IMR-90 (cell line): ENCODE results near the gene TTYH3. TPM values are rescaled to one million over a fixed set of nuclear protein-coding genes. Genes with fewer than 3 reads are reported as not detected.

Experiments used
- ATAC-seq: fragments of 200-7000 bp; cut with Tn5 transposase; 2 replicates; pipeline ENCODE4 v1.9.1; 2020; ENCODE audit warnings: low read depth, mild to moderate bottlenecking, moderate library complexity
- BruUV-seq: library from RNA; stranded (reverse); fragments of 400-500 nt; replicated peaks from 2 replicates; lab custom pipeline; 2021; lab: Mats Ljungman, UMichigan
- CTCF ChIA-PET: fragments of 300-600 bp; formaldehyde crosslinking; extraction: SDS; loops from one replicate; lab custom pipeline; 2021; ENCODE audit warnings: antibody characterized with exemption; lab: Yijun Ruan, JAX
- POLR2A ChIA-PET: fragments of 300-600 bp; sonication (Branson Sonifier 250); formaldehyde crosslinking; loops from one replicate; lab custom pipeline; 2022; ENCODE audit warnings: antibody characterized with exemption; ENCODE audit not compliant: unreplicated experiment; lab: Charles Lee
- DNase-seq: peaks from one replicate; pipeline ENCODE4 v3.0.0; 2013
- H2AFZ ChIP-seq: replicated peaks from 2 replicates; pipeline ENCODE3; 2013; ENCODE audit warnings: low read length, mild to moderate bottlenecking; ENCODE audit not compliant: poor library complexity
- H2AK5ac ChIP-seq: 2 replicates; pipeline ENCODE4 v1.6.1; 2013; ENCODE audit warnings: low read depth, low read length, inconsistent platforms
- H2AK9ac ChIP-seq: replicated peaks from 2 replicates; pipeline ENCODE3; 2013; ENCODE audit warnings: mild to moderate bottlenecking, low read depth, low read length, moderate library complexity; ENCODE audit not compliant: poor library complexity
- H2BK120ac ChIP-seq: 2 replicates; pipeline ENCODE4 v1.6.1; 2013; ENCODE audit warnings: low read depth, low read length, inconsistent platforms
- H2BK15ac ChIP-seq: 3 replicates; pipeline ENCODE4 v1.6.1; 2013; ENCODE audit warnings: low read depth, low read length, inconsistent platforms
- H2BK20ac ChIP-seq: 2 replicates; pipeline ENCODE4 v1.6.1; 2013; ENCODE audit warnings: low read depth, mild to moderate bottlenecking, inconsistent platforms, low read length, moderate library complexity
- H2BK5ac ChIP-seq: 2 replicates; pipeline ENCODE4 v1.6.1; 2013; ENCODE audit warnings: mild to moderate bottlenecking, low read depth, low read length, inconsistent platforms; ENCODE audit not compliant: poor library complexity, severe bottlenecking
- H3K14ac ChIP-seq: replicated peaks from 2 replicates; pipeline ENCODE4 v1.6.1; 2013; ENCODE audit warnings: low read depth, low read length, inconsistent platforms
- H3K18ac ChIP-seq: 2 replicates; pipeline ENCODE4 v1.6.1; 2013; ENCODE audit warnings: low read depth, low read length, control low read depth
- H3K23ac ChIP-seq: 2 replicates; pipeline ENCODE4 v1.6.1; 2013; ENCODE audit warnings: low read depth, low read length, inconsistent platforms
- H3K27ac ChIP-seq: 2 replicates; pipeline ENCODE4 v1.5.1; 2013; ENCODE audit warnings: mild to moderate bottlenecking, control low read depth, low read length; ENCODE audit not compliant: insufficient read depth
- H3K27me3 ChIP-seq: 2 replicates; pipeline ENCODE4 v1.6.1; 2013; ENCODE audit warnings: low read length; ENCODE audit not compliant: control insufficient read depth, insufficient read depth
- H3K36me3 ChIP-seq: 2 replicates; pipeline ENCODE4 v1.6.1; 2013; ENCODE audit warnings: low read length, mixed read lengths; ENCODE audit not compliant: control insufficient read depth, insufficient read depth
- H3K4ac ChIP-seq: 2 replicates; pipeline ENCODE4 v1.6.1; 2013; ENCODE audit warnings: low read depth, low read length, inconsistent platforms
- H3K4me1 ChIP-seq: 2 replicates; pipeline ENCODE4 v1.6.1; 2013; ENCODE audit warnings: low read length, mixed read lengths; ENCODE audit not compliant: control insufficient read depth, insufficient read depth
- H3K4me2 ChIP-seq: 2 replicates; pipeline ENCODE4 v1.6.1; 2013; ENCODE audit warnings: low read depth, mild to moderate bottlenecking, control low read depth, low read length, moderate library complexity
- H3K4me3 ChIP-seq: 2 replicates; pipeline ENCODE4 v1.5.1; 2013; ENCODE audit warnings: low read depth, mild to moderate bottlenecking, control low read depth, low read length, moderate library complexity; ENCODE audit not compliant: insufficient read depth
- H3K56ac ChIP-seq: 2 replicates; pipeline ENCODE4 v1.6.1; 2013; ENCODE audit warnings: low read length, inconsistent platforms; ENCODE audit not compliant: insufficient read depth; ENCODE audit errors: extremely low read depth
- H3K79me1 ChIP-seq, 2 experiments: 2 replicates each; pipeline ENCODE4 v1.6.1; 2013; ENCODE audit warnings: low read length in 2 of 2, inconsistent platforms in 1 of 2, low read depth in 1 of 2
- H3K9ac ChIP-seq: 2 replicates; pipeline ENCODE4 v1.6.1; 2013; ENCODE audit warnings: low read depth, low read length, control low read depth
- H3K9me1 ChIP-seq: 2 replicates; pipeline ENCODE4 v1.6.1; 2013; ENCODE audit warnings: low read length, inconsistent platforms; ENCODE audit not compliant: insufficient read depth
- H3K9me3 ChIP-seq: 2 replicates; pipeline ENCODE4 v1.6.1; 2013; ENCODE audit warnings: low read length; ENCODE audit not compliant: control insufficient read depth, insufficient read depth
- H4K20me1 ChIP-seq: 2 replicates; pipeline ENCODE4 v1.6.1; 2013; ENCODE audit warnings: low read length, inconsistent platforms; ENCODE audit not compliant: insufficient read depth
- H4K5ac ChIP-seq: 2 replicates; pipeline ENCODE4 v1.6.1; 2013; ENCODE audit warnings: mild to moderate bottlenecking, low read depth, low read length, control low read depth
- H4K8ac ChIP-seq, 2 experiments: 2 replicates each; pipeline ENCODE4 v1.6.1; 2013; ENCODE audit warnings: low read depth in 2 of 2, low read length in 2 of 2, control low read depth in 1 of 2, inconsistent platforms in 1 of 2
- H4K91ac ChIP-seq: 2 replicates; pipeline ENCODE4 v1.6.1; 2013; ENCODE audit warnings: low read depth, low read length, inconsistent platforms; ENCODE audit not compliant: insufficient read depth
- FOS ChIP-seq: fragments of 150-350 bp; IDR thresholded peaks from 2 replicates; pipeline ENCODE4 v1.6.1; 2016; ENCODE audit warnings: low read depth, low read length
- MAFK ChIP-seq: IDR thresholded peaks from 2 replicates; pipeline ENCODE4 v1.6.1; 2012; ENCODE audit warnings: low read depth, low read length, improper control_type of control experiment
- WGBS, 2 experiments: methylation state at CpG; one replicate each; pipeline versions ENCODE4 v1.1.5 to v1.1.7; 2013; ENCODE audit warnings: missing lambda C conversion rate in 2 of 2; ENCODE audit not compliant: insufficient read length in 1 of 2; ENCODE audit errors: extremely low coverage in 2 of 2; 5-methylcytosine and 5-hydroxymethylcytosine counted together
- dilution Hi-C: fragments of 300-500 bp; cut with HindIII; formaldehyde crosslinking; loops from one replicate; pipeline ENCODE4 v1.14.3; 2018; ENCODE audit warnings: low sequenced_read_pairs; ENCODE audit not compliant: unreplicated experiment
- in situ Hi-C: fragments of 300-500 bp; cut with MboI; formaldehyde crosslinking; loops from 3 replicates; pipeline ENCODE4 v1.14.3; 2019; ENCODE audit warnings: low sequenced_read_pairs, inconsistent platforms, mixed read lengths
- intact Hi-C: fragments of 100-400 bp; cut with micrococcal nuclease; formaldehyde crosslinking; loops from 2 replicates; pipeline ENCODE4 v1.10.0; 2022
- polyA plus RNA-seq, 3 experiments: library from polyadenylated mRNA; depleted of rRNA; stranded (reverse); fragments of >200 nt; gene quantifications; 2 replicates each; pipeline ENCODE4 v1.2.3, GENCODE V29; 2012; ENCODE audit warnings: low replicate concordance in 1 of 3
- total RNA-seq: library from RNA; depleted of rRNA; stranded (reverse); fragments of >200 nt; gene quantifications from 2 replicates; pipeline ENCODE4 v1.2.3, GENCODE V29; 2012

TTYH3 gene
- total and polyA plus RNA-seq, 2 of the 4 experiments (the other 2 are of a cell fraction), result 5.6 to 82.6 TPM

GRCh38 chr7:2649991-2650390 lies 18.2 kb downstream of the TTYH3 start:
- H2BK20ac ChIP-seq, result no peak overlapping the region
- no peak overlapping the region for H2AK5ac ChIP-seq
- in situ Hi-C loops (no loop called here), dilution Hi-C loops (no loop called here), intact Hi-C loops (loop anchor here (10.0 kb wide), 1 partner anchor 175 kb away; the partner anchor contains the start of gene GRIFIN)
- no peak overlapping the region for H2AFZ ChIP-seq
- peaks cover 6% of the 10 kb centered on the region for H3K4me1 ChIP-seq
- H3K4me2 ChIP-seq, result no peak overlapping the region
- no peak overlapping the region for H3K14ac ChIP-seq
- no peak overlapping the region for H3K4ac ChIP-seq
- TF ChIP-seq FOS, result no peak
- TF ChIP-seq MAFK, result no peak
- no peak overlapping the region for H4K91ac ChIP-seq
- H3K18ac ChIP-seq, result no peak overlapping the region
- H2BK5ac ChIP-seq, result no peak overlapping the region
- ATAC-seq, result no peak
- H3K56ac ChIP-seq, result no peak overlapping the region
- H3K9me3 ChIP-seq, result no peaks in the 10 kb centered on the region
- CTCF ChIA-PET, result no interaction called here
- H3K27ac ChIP-seq, result no peak overlapping the region
- no peaks in the 10 kb centered on the region for H3K27me3 ChIP-seq
- H2AK9ac ChIP-seq, result no peak overlapping the region
- BruUV-seq, result no TSS peak
- POLR2A ChIA-PET, result no interaction called here
- peaks cover 41% of the 10 kb centered on the region for H4K20me1 ChIP-seq
- 0 out of 2 replicates have a peak, but pooled peaks cover 4% of the 10 kb centered on the region for H3K9me1 ChIP-seq
- peaks cover 10 to 49% of the 10 kb centered on the region in 2 experiments for H3K79me1 ChIP-seq
- 91% methylated on average over 7 of the region's 11 CpGs; no CpG with 5 or more reads in 1 of the 2 experiments for WGBS, 2 experiments
- H2BK120ac ChIP-seq, result no peak overlapping the region
- no peak overlapping the region for H3K4me3 ChIP-seq
- no peak overlapping the region for H4K8ac ChIP-seq
- H3K36me3 ChIP-seq, result peaks cover 56% of the 10 kb centered on the region
- DNase-seq, result no peak
- no peak overlapping the region for H3K23ac ChIP-seq
- no peak overlapping the region for H3K9ac ChIP-seq
- no peak overlapping the region for H4K5ac ChIP-seq
- no peak overlapping the region for H2BK15ac ChIP-seq
